Mucosa of descending colon (tissue), 3 donors: Measurements from ENCODE around the gene PAEP. TPM values are rescaled to one million over a fixed set of nuclear protein-coding genes. Genes with fewer than 3 reads are reported as not detected.

ENCODE experiments used
- ATAC-seq: fragments of 200-7000 bp; cut with Tn5 transposase; one replicate; pipeline ENCODE4 v1.9.1; 2020; ENCODE audit warnings: mild to moderate bottlenecking, moderate library complexity
- DNase-seq, 3 donors: peaks; one replicate each; pipeline ENCODE4 v3.0.0-alpha.2; 2020
- H3K36me3 ChIP-seq: fragments of 200-600 bp; one replicate; pipeline ENCODE4 v1.8.0; 2021; ENCODE audit warnings: low read depth, mild to moderate bottlenecking
- H3K4me1 ChIP-seq: fragments of 200-600 bp; one replicate; pipeline ENCODE4 v1.8.0; 2021; ENCODE audit warnings: low read depth, mild to moderate bottlenecking
- H3K4me3 ChIP-seq: fragments of 200-600 bp; one replicate; pipeline ENCODE4 v1.8.0; 2021; ENCODE audit warnings: mild to moderate bottlenecking
- H3K9me3 ChIP-seq: fragments of 200-600 bp; one replicate; pipeline ENCODE4 v1.8.0; 2021; ENCODE audit warnings: mild to moderate bottlenecking
- intact Hi-C, 2 donors: fragments of 100-400 bp; cut with DNase I in 1 of 2; cut with micrococcal nuclease in 1 of 2; formaldehyde crosslinking; loops; one replicate each; pipeline versions ENCODE4 v1.11.0 to v1.11.1; 2022; cut with DNase I, micrococcal nuclease
- total RNA-seq, 3 donors: library from RNA; stranded (reverse); fragmentation: NEBNext Ultra II Directional in 2 of 3; extraction: Animal tissue kit (Norgen Biotek cat#: 25700) in 2 of 3; gene quantifications; one replicate each; pipeline versions ENCODE4 v1.2.1 to v1.2.4, GENCODE V29; 2021 to 2023
- TF ChIP-seq, protein P1 (sequence below): fragments of 200-600 bp; IDR thresholded peaks from one replicate; pipeline ENCODE4 v1.8.0; 2022; ENCODE audit warnings: antibody characterized with exemption, mild to moderate bottlenecking
- donor health status: DM: no; HTN: no; CAD: no; lungs with moderate emphysema.
- donor health status: DM: no; HTN: no; CAD: no.
- donor health status: DM: no; HTN: yes; CAD: no.

Gene PAEP
- total RNA-seq, 3 donors from 2014 or later: not detected

DNA sequence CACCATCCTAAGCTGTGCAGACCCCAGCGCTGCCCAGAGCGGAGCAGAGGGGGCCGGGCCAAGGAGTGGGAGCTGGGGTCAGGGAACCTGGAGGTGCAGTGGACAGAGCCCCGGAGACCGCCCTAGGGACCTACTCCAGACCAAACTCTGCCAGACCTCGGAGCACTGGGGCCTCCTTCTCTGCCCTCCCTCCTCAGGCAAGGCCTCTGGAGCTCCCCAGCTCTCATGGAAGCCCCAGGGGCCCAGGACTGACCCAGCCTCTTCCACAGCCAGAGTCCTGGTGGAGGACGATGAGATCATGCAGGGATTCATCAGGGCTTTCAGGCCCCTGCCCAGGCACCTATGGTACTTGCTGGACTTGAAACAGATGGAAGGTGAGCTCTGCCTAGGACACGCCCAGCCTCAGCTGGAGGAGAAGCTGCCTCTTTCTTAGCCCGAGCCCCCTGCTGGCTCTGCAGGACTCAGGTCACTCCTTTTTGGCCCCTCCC is 3.6 kb downstream of the PAEP start:
- Histone ChIP-seq H3K4me3 (no peak overlapping the region), H3K4me1 (no peaks in the 10 kb centered on the region), H3K36me3 (no peaks in the 10 kb centered on the region), H3K9me3 (no peaks in the 10 kb centered on the region)
- DNase-seq (no peak), ATAC-seq (no peak)
- intact Hi-C loops: no loop called here
- TF ChIP-seq, protein P1, sequence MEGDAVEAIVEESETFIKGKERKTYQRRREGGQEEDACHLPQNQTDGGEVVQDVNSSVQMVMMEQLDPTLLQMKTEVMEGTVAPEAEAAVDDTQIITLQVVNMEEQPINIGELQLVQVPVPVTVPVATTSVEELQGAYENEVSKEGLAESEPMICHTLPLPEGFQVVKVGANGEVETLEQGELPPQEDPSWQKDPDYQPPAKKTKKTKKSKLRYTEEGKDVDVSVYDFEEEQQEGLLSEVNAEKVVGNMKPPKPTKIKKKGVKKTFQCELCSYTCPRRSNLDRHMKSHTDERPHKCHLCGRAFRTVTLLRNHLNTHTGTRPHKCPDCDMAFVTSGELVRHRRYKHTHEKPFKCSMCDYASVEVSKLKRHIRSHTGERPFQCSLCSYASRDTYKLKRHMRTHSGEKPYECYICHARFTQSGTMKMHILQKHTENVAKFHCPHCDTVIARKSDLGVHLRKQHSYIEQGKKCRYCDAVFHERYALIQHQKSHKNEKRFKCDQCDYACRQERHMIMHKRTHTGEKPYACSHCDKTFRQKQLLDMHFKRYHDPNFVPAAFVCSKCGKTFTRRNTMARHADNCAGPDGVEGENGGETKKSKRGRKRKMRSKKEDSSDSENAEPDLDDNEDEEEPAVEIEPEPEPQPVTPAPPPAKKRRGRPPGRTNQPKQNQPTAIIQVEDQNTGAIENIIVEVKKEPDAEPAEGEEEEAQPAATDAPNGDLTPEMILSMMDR: no peak

DNA sequence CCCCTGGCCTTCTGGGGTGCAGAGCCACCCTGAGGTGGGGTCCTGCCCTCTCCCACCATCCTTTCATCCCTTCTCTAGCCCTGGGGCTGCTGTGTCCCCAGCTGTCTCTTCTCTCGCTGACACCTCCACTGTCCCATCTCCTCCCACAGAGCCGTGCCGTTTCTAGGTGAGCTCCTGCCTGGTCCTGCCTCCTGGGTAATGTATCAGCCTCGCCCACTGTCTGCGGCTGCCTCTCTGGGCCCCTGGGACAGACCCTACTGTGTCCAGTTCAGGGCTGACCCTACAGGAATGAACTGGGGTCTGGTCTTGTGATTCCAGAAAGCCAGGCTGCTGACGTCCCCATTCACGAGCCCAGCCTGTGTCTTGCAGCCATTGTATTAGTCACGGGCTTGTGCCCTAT is 4.1 kb downstream of the PAEP start:
- Histone ChIP-seq H3K36me3 (no peaks in the 10 kb centered on the region), H3K4me3 (no peak overlapping the region), H3K9me3 (no peaks in the 10 kb centered on the region), H3K4me1 (no peaks in the 10 kb centered on the region)
- ATAC-seq (no peak), DNase-seq (no peak)
- intact Hi-C loops: no loop called here
- TF ChIP-seq, protein P1: no peak

DNA sequence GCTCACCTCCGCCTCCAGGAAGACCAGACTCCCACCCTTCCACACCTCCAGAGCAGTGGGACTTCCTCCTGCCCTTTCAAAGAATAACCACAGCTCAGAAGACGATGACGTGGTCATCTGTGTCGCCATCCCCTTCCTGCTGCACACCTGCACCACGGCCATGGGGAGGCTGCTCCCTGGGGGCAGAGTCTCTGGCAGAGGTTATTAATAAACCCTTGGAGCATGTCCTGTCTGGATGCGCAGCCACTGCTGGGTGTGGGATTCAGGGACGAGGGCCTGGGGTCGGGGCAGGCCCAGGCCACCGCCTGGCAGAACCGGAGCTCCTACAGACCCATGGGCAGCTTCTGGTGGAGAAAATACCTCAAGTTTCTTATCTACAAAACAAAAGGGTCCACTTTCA is 5.0 kb downstream of the PAEP start:
- TF ChIP-seq, protein P1: no peak
- ATAC-seq (no peak), DNase-seq (no peak)
- intact Hi-C loops: no loop called here
- Histone ChIP-seq H3K36me3 (no peaks in the 10 kb centered on the region), H3K9me3 (no peaks in the 10 kb centered on the region), H3K4me3 (no peak overlapping the region), H3K4me1 (no peaks in the 10 kb centered on the region)

DNA sequence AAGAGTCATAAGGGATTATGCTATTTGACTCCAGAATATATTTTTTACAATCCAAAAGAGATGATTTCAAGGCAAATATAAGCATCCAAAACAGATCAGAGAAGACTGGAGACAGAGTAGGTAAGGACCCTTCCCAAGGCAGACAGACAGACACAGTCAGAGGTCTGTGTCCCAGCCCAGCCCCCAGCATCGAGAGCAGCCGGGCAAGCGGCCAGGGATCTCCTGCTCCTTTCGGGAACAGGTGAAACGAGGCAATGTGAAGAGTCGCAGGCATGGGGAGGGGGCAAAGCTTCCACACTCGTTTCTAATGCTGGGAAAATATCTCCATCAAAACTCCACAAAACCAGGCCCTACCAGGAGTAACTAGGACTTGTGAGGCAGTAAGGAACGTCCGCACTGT is 5.8 kb downstream of the PAEP start:
- DNase-seq (no peak), ATAC-seq (no peak)
- H3K9me3 ChIP-seq: no peaks in the 10 kb centered on the region
- H3K4me1 ChIP-seq: no peaks in the 10 kb centered on the region
- H3K36me3 ChIP-seq: no peaks in the 10 kb centered on the region
- H3K4me3 ChIP-seq: no peak overlapping the region
- intact Hi-C loops: no loop called here
- TF ChIP-seq, protein P1: no peak

DNA sequence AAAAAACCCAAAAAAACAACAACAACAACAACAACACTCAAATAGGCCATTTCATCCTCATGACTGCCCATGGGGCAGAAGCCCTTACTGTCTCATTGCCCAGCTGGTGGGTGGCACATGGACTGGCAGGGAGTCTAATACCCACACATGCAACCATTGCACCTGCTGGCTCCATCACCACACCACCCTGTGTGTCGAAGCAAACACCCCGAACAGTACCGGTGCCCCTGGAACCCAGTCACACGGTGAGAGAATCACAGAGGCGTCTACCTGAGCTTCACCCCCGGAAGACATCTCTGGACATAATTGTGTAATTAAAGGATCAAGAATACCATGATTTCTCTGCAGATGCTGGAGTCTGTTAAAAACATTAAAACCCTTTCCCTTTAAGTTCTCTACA is 6.5 kb downstream of the PAEP start:
- TF ChIP-seq, protein P1: no peak
- Histone ChIP-seq H3K9me3 (no peaks in the 10 kb centered on the region), H3K4me3 (no peak overlapping the region), H3K4me1 (no peaks in the 10 kb centered on the region), H3K36me3 (no peaks in the 10 kb centered on the region)
- intact Hi-C loops: no loop called here
- no peak for ATAC-seq
- DNase-seq: no peak

DNA sequence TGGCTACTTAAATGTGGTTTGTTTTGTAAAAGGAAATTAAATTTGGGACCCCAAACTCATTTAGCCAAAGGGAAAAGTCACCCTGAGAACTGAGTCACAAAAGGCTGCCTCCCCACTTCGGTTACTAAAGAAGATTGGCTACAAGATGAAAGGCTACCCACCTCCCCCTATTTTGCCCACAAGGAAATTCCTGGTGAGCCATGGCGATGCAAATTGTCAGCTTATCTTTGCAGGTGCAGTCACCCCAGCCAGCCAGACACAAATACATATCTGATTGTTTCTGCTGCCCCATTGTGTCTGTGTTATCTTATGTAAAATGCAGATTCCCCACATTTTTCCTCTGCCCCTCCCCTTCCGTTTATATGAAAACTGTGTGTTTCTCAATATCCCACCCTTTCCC is 8.9 kb downstream of the PAEP start:
- no peaks in the 10 kb centered on the region for H3K9me3 ChIP-seq
- H3K4me1 ChIP-seq: no peaks in the 10 kb centered on the region
- no peak overlapping the region for H3K4me3 ChIP-seq
- TF ChIP-seq, protein P1: no peak
- H3K36me3 ChIP-seq: no peaks in the 10 kb centered on the region
- intact Hi-C loops: no loop called here
- no peak for ATAC-seq
- no peak for DNase-seq
